Measurements from ENCODE around the gene KRT33A.

Gene KRT33A

GRCh38 chr17:41334385-41335305 is 16.0 kb downstream of the KRT33A start:
- H3K36me3 Mint-ChIP-seq (ENCODE audit: insufficient read depth), result peaks cover 5% of the 10 kb centered on the region
- H3K27ac Mint-ChIP-seq (ENCODE audit: low read depth), result peak overlapping the region; percentile 63
- ATAC-seq (replicated peaks; ENCODE audit: extremely low read depth, poor library complexity, severe bottlenecking) (no peak), DNase-seq (ENCODE audit: low spot score in 2 of 2) (peak in 1 of 2 donors; percentile 29)
- H3K4me1 Mint-ChIP-seq, result peaks cover 49% of the 10 kb centered on the region
- H3K4me3 Mint-ChIP-seq, result peak overlapping the region; percentile 48
- no peaks in the 10 kb centered on the region for H3K27me3 Mint-ChIP-seq
- H3K9me3 Mint-ChIP-seq, result no peaks in the 10 kb centered on the region

GRCh38 chr17:41333836-41334235 is 16.8 kb downstream of the KRT33A start:
- ATAC-seq (replicated peaks; ENCODE audit: extremely low read depth, poor library complexity, severe bottlenecking), result no peak
- Mint-ChIP-seq H3K9me3 (no peaks in the 10 kb centered on the region), H3K27ac (ENCODE audit: low read depth) (peak overlapping the region; percentile 63), H3K4me3 (peak overlapping the region; percentile 31), H3K4me1 (peaks cover 41% of the 10 kb centered on the region), H3K36me3 (ENCODE audit: insufficient read depth) (no peaks in the 10 kb centered on the region), H3K27me3 (no peaks in the 10 kb centered on the region)
- no peak for DNase-seq (ENCODE audit: low spot score in 2 of 2)

- Mint-ChIP-seq H3K4me1 (peaks cover 41% of the 10 kb centered on the region), H3K36me3 (ENCODE audit: insufficient read depth) (no peaks in the 10 kb centered on the region), H3K4me3 (peak overlapping the region; percentile 31), H3K27me3 (no peaks in the 10 kb centered on the region), H3K27ac (ENCODE audit: low read depth) (peak overlapping the region; percentile 63), H3K9me3 (no peaks in the 10 kb centered on the region)
- DNase-seq (ENCODE audit: low spot score in 2 of 2), result no peak
- no peak for ATAC-seq (replicated peaks; ENCODE audit: extremely low read depth, poor library complexity, severe bottlenecking)
Measured at GRCh38 chr17:41333098-41333497, 17.5 kb downstream of the KRT33A start.

- H3K27me3 Mint-ChIP-seq, result no peaks in the 10 kb centered on the region
- H3K27ac Mint-ChIP-seq (ENCODE audit: low read depth), result peak overlapping the region; percentile 12
- no peak overlapping the region for H3K4me3 Mint-ChIP-seq
- ATAC-seq (replicated peaks; ENCODE audit: extremely low read depth, poor library complexity, severe bottlenecking), result no peak
- DNase-seq (ENCODE audit: low spot score in 2 of 2), result no peak
- peaks cover 2% of the 10 kb centered on the region for H3K36me3 Mint-ChIP-seq (ENCODE audit: insufficient read depth)
- H3K4me1 Mint-ChIP-seq, result peaks cover 44% of the 10 kb centered on the region
- H3K9me3 Mint-ChIP-seq, result no peaks in the 10 kb centered on the region
Measured at GRCh38 chr17:41332239-41332638, 18.4 kb downstream of the KRT33A start.

- H3K4me3 Mint-ChIP-seq, result no peak overlapping the region
- peaks cover 50% of the 10 kb centered on the region for H3K4me1 Mint-ChIP-seq
- H3K36me3 Mint-ChIP-seq (ENCODE audit: insufficient read depth), result peaks cover 2% of the 10 kb centered on the region
- no peaks in the 10 kb centered on the region for H3K27me3 Mint-ChIP-seq
- H3K27ac Mint-ChIP-seq (ENCODE audit: low read depth), result no peak overlapping the region
- DNase-seq (ENCODE audit: low spot score in 2 of 2) (no peak), ATAC-seq (replicated peaks; ENCODE audit: extremely low read depth, poor library complexity, severe bottlenecking) (no peak)
- no peaks in the 10 kb centered on the region for H3K9me3 Mint-ChIP-seq
Measured at GRCh38 chr17:41331606-41332005, 19.0 kb downstream of the KRT33A start.

- no peak overlapping the region for H3K4me3 Mint-ChIP-seq
- H3K9me3 Mint-ChIP-seq, result no peaks in the 10 kb centered on the region
- H3K4me1 Mint-ChIP-seq, result peaks cover 42% of the 10 kb centered on the region
- H3K27ac Mint-ChIP-seq (ENCODE audit: low read depth), result no peak overlapping the region
- H3K27me3 Mint-ChIP-seq, result no peaks in the 10 kb centered on the region
- no peak for ATAC-seq (replicated peaks; ENCODE audit: extremely low read depth, poor library complexity, severe bottlenecking)
- no peak for DNase-seq (ENCODE audit: low spot score in 2 of 2)
- H3K36me3 Mint-ChIP-seq (ENCODE audit: insufficient read depth), result peaks cover 3% of the 10 kb centered on the region
Measured at GRCh38 chr17:41329279-41329948, 21.2 kb downstream of the KRT33A start.

- Mint-ChIP-seq H3K4me3 (no peak overlapping the region), H3K27ac (ENCODE audit: low read depth) (no peak overlapping the region), H3K9me3 (no peaks in the 10 kb centered on the region), H3K4me1 (peaks cover 39% of the 10 kb centered on the region), H3K27me3 (no peaks in the 10 kb centered on the region), H3K36me3 (ENCODE audit: insufficient read depth) (peaks cover 5% of the 10 kb centered on the region)
- DNase-seq (ENCODE audit: low spot score in 2 of 2) (no peak), ATAC-seq (replicated peaks; ENCODE audit: extremely low read depth, poor library complexity, severe bottlenecking) (no peak)
Measured at GRCh38 chr17:41328207-41328606, 22.4 kb downstream of the KRT33A start.

GRCh38 chr17:41327411-41328120 is 23.1 kb downstream of the KRT33A start:
- DNase-seq (ENCODE audit: low spot score in 2 of 2) (no peak), ATAC-seq (replicated peaks; ENCODE audit: extremely low read depth, poor library complexity, severe bottlenecking) (no peak)
- H3K36me3 Mint-ChIP-seq (ENCODE audit: insufficient read depth), result peaks cover 8% of the 10 kb centered on the region
- peak overlapping the region; percentile 22 for H3K27ac Mint-ChIP-seq (ENCODE audit: low read depth)
- H3K27me3 Mint-ChIP-seq, result no peaks in the 10 kb centered on the region
- H3K4me3 Mint-ChIP-seq, result no peak overlapping the region
- H3K4me1 Mint-ChIP-seq, result peaks cover 40% of the 10 kb centered on the region
- H3K9me3 Mint-ChIP-seq, result no peaks in the 10 kb centered on the region

- Mint-ChIP-seq H3K4me3 (no peak overlapping the region), H3K27me3 (no peaks in the 10 kb centered on the region), H3K9me3 (no peaks in the 10 kb centered on the region), H3K4me1 (peaks cover 42% of the 10 kb centered on the region), H3K36me3 (ENCODE audit: insufficient read depth) (peaks cover 8% of the 10 kb centered on the region), H3K27ac (ENCODE audit: low read depth) (peak overlapping the region; percentile 73)
- ATAC-seq (replicated peaks; ENCODE audit: extremely low read depth, poor library complexity, severe bottlenecking), result peak; percentile 79
- DNase-seq (ENCODE audit: low spot score in 2 of 2), result no peak
Measured at GRCh38 chr17:41326173-41327145, 24.2 kb downstream of the KRT33A start.

GRCh38 chr17:41325611-41326010 is 25.0 kb downstream of the KRT33A start:
- ATAC-seq (replicated peaks; ENCODE audit: extremely low read depth, poor library complexity, severe bottlenecking) (no peak), DNase-seq (ENCODE audit: low spot score in 2 of 2) (no peak)
- H3K9me3 Mint-ChIP-seq, result no peaks in the 10 kb centered on the region
- H3K4me1 Mint-ChIP-seq, result peaks cover 42% of the 10 kb centered on the region
- peaks cover 8% of the 10 kb centered on the region for H3K36me3 Mint-ChIP-seq (ENCODE audit: insufficient read depth)
- H3K27me3 Mint-ChIP-seq, result no peaks in the 10 kb centered on the region
- no peak overlapping the region for H3K4me3 Mint-ChIP-seq
- H3K27ac Mint-ChIP-seq (ENCODE audit: low read depth), result peak overlapping the region; percentile 73

GRCh38 chr17:41325126-41325525 is 25.5 kb downstream of the KRT33A start:
- no peak for DNase-seq (ENCODE audit: low spot score in 2 of 2)
- ATAC-seq (replicated peaks; ENCODE audit: extremely low read depth, poor library complexity, severe bottlenecking), result no peak
- peaks cover 8% of the 10 kb centered on the region for H3K36me3 Mint-ChIP-seq (ENCODE audit: insufficient read depth)
- H3K27ac Mint-ChIP-seq (ENCODE audit: low read depth), result peak overlapping the region; percentile 68
- no peaks in the 10 kb centered on the region for H3K27me3 Mint-ChIP-seq
- H3K4me3 Mint-ChIP-seq, result no peak overlapping the region
- H3K4me1 Mint-ChIP-seq, result peaks cover 42% of the 10 kb centered on the region
- no peaks in the 10 kb centered on the region for H3K9me3 Mint-ChIP-seq

Data from central memory CD8-positive, alpha-beta T cell (primary cell).